ENCODE measurements around the gene MND1.

- TF ChIP-seq EZH2 (IDR thresholded peaks at IDR 0.05; ENCODE audit: insufficient read depth, poor library complexity, severe bottlenecking) = no peak
- no peak for TF ChIP-seq EZH2phosphoT487 (IDR thresholded peaks at IDR 0.05; ENCODE audit: insufficient read depth, low read depth)
These were observed 54.9 kb downstream of the MND1 start for GRCh38 chr4:153399358-153399757.
